MV-4-11 (cell line): ENCODE measurements around the gene RASA4.
"Not testable (repeated sequence)": the region's sequence is repeated elsewhere in the genome, so short reads cannot be mapped to it uniquely, and the experiment has no call there.

Experiments
- DNase-seq: peaks from one replicate; lab custom pipeline; 2025; lab: John Stamatoyannopoulos, UW

RASA4 gene

GRCh38 chr7:102604431-102605145 is 12.0 kb downstream of the RASA4 start:
- not testable (repeated sequence) for DNase-seq

- DNase-seq, result not testable (repeated sequence)
These were observed 14.2 kb downstream of the RASA4 start for GRCh38 chr7:102602317-102602716.

- not testable (repeated sequence) for DNase-seq
These were observed 16.9 kb downstream of the RASA4 start for GRCh38 chr7:102599699-102600098.

GRCh38 chr7:102596036-102596435 is 20.5 kb downstream of the RASA4 start:
- not testable (repeated sequence) for DNase-seq

GRCh38 chr7:102593637-102594334 is 22.8 kb downstream of the RASA4 start:
- DNase-seq, result not testable (repeated sequence)

GRCh38 chr7:102592477-102593019 is 24.0 kb downstream of the RASA4 start:
- DNase-seq, result not testable (repeated sequence)

- not testable (repeated sequence) for DNase-seq
These were observed 26.7 kb downstream of the RASA4 start for GRCh38 chr7:102589857-102590256.

GRCh38 chr7:102583495-102583894 is 33.1 kb downstream of the RASA4 start:
- DNase-seq, result not testable (repeated sequence)

- not testable (repeated sequence) for DNase-seq
These were observed 34.8 kb downstream of the RASA4 start for GRCh38 chr7:102581722-102582121.

GRCh38 chr7:102578486-102578885 is 38.1 kb downstream of the RASA4 start:
- DNase-seq, result not testable (repeated sequence)

- DNase-seq, result not testable (repeated sequence)
These were observed 39.0 kb downstream of the RASA4 start for GRCh38 chr7:102577315-102578240.

- not testable (repeated sequence) for DNase-seq
These were observed 40.2 kb downstream of the RASA4 start for GRCh38 chr7:102576363-102576762.

GRCh38 chr7:102574607-102575006 is 41.9 kb downstream of the RASA4 start:
- not testable (repeated sequence) for DNase-seq

GRCh38 chr7:102572261-102573239 is 44.0 kb downstream of the RASA4 start, which contains the start of gene POLR2J3:
Gene POLR2J3, minus strand, starts transcription at chr7:102572583. Its CDS starts 62 bp downstream, at chr7:102572521.
- DNase-seq, result not testable (repeated sequence)

GRCh38 chr7:102568620-102569019 is 47.9 kb downstream of the RASA4 start:
- DNase-seq, result not testable (repeated sequence)

- not testable (repeated sequence) for DNase-seq
These were observed 65.6 kb downstream of the RASA4 start, which contains the start of gene SPDYE2 for GRCh38 chr7:102550808-102551422. Gene SPDYE2, plus strand, starts transcription at chr7:102551226. Its CDS starts 2,030 bp downstream, at chr7:102553256.

GRCh38 chr7:102546353-102546752 is 70.2 kb downstream of the RASA4 start:
- not testable (repeated sequence) for DNase-seq

- DNase-seq, result not testable (repeated sequence)
These were observed 71.3 kb downstream of the RASA4 start for GRCh38 chr7:102545288-102545687.

- DNase-seq, result not testable (repeated sequence)
These were observed 72.2 kb downstream of the RASA4 start for GRCh38 chr7:102544372-102544771.

GRCh38 chr7:102543596-102543995 is 73.0 kb downstream of the RASA4 start, which contains the start of gene UPK3BL2:
Gene UPK3BL2, minus strand, starts transcription at chr7:102543696. Its CDS starts 60 bp downstream, at chr7:102543636.
- not testable (repeated sequence) for DNase-seq
